ENCODE measurements around the gene TCTA. TPM values are rescaled to one million over a fixed set of nuclear protein-coding genes. Genes with fewer than 3 reads are reported as not detected.
"Not testable (repeated sequence)": the region's sequence is repeated elsewhere in the genome, so short reads cannot be mapped to it uniquely, and the experiment has no call there.

The TCTA gene
- total RNA-seq, 1 experiment from 2014 or later = 12.0 TPM

DNA sequence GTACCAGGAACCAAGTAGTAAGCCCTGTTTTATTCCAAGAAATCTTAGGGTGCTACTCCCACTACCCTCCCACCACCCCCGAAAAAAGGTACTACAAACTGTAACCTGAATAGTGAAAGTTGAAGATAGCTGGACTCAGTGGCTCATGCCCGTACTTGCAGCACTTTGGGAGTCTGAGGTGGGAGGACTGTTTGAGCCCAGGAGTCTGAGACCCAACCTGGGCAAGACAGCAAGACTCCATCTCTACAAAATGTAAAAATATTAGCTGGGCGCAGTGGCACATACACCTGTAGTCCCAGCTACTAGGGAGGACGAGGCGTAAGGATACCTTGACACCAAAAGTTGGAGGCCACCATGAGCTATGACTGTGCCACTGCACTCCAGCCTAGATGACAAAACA lies 8.3 kb upstream of the TCTA start:
- TF ChIP-seq, protein P1, sequence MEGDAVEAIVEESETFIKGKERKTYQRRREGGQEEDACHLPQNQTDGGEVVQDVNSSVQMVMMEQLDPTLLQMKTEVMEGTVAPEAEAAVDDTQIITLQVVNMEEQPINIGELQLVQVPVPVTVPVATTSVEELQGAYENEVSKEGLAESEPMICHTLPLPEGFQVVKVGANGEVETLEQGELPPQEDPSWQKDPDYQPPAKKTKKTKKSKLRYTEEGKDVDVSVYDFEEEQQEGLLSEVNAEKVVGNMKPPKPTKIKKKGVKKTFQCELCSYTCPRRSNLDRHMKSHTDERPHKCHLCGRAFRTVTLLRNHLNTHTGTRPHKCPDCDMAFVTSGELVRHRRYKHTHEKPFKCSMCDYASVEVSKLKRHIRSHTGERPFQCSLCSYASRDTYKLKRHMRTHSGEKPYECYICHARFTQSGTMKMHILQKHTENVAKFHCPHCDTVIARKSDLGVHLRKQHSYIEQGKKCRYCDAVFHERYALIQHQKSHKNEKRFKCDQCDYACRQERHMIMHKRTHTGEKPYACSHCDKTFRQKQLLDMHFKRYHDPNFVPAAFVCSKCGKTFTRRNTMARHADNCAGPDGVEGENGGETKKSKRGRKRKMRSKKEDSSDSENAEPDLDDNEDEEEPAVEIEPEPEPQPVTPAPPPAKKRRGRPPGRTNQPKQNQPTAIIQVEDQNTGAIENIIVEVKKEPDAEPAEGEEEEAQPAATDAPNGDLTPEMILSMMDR (conservative IDR thresholded peaks at IDR 0.05; ENCODE audit: low read depth, low read length) = no peak
- TF ChIP-seq EZH2 (IDR thresholded peaks at IDR 0.05; ENCODE audit: borderline replicate concordance, low read depth, low read length, poor library complexity, severe bottlenecking) = no peak
- Histone ChIP-seq H3K9me3 (ENCODE audit: low read depth, low read length, poor library complexity, severe bottlenecking) (no peaks in the 10 kb centered on the region), H3K4me3 (ENCODE audit: low read depth, low read length, poor library complexity, severe bottlenecking) (no peak overlapping the region), H3K4me1 (ENCODE audit: insufficient read depth, low read length, poor library complexity, severe bottlenecking) (no peaks in the 10 kb centered on the region), H3K36me3 (ENCODE audit: insufficient read depth, low read length, poor library complexity, severe bottlenecking) (peaks cover 4% of the 10 kb centered on the region), H3K27me3 (replicated peaks; ENCODE audit: insufficient read depth, low read depth, low read length, poor library complexity) (no peaks in the 10 kb centered on the region), H3K27ac (ENCODE audit: low read depth, low read length, poor library complexity, severe bottlenecking) (no peak overlapping the region)
- CTCF ChIA-PET = no interaction called here
- POLR2A ChIA-PET (ENCODE audit: low non-redundant PET) = interaction anchor here (0.7 kb wide), 1 partner anchor 68 kb away, joined by 3 read pairs; no protein-coding TSS in a partner anchor
- no TSS peak for BruUV-seq (replicated peaks)
- no peak for DNase-seq (ENCODE audit: low spot score)
- intact Hi-C loops (cut with micrococcal nuclease; ENCODE audit: unreplicated experiment) = no loop called here

DNA sequence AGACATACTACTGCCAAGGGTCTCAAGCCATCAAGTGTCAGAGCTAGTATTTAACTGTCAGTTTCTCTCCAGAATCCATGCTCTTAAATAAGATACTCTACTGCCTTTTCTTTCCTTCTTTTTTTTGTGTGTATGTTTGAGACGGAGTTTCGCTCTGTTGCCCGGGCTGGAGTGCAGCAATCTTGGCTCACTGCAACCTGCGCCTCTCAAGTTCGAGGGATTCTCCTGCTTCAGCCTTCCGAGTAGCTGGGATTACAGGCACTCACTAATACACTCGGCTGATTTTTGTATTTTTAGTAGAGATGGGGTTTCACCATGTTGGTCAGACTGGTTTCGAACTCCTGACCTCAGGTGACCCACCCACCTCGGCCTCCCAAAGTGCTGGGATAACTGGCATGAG lies 6.7 kb upstream of the TCTA start:
- CTCF ChIA-PET; H3K36me3 ChIP-seq (ENCODE audit: insufficient read depth, low read length, poor library complexity, severe bottlenecking); H3K4me1 ChIP-seq (ENCODE audit: insufficient read depth, low read length, poor library complexity, severe bottlenecking); intact Hi-C loops (cut with micrococcal nuclease; ENCODE audit: unreplicated experiment); H3K9me3 ChIP-seq (ENCODE audit: low read depth, low read length, poor library complexity, severe bottlenecking); BruUV-seq (replicated peaks); H3K4me3 ChIP-seq (ENCODE audit: low read depth, low read length, poor library complexity, severe bottlenecking); H3K27me3 ChIP-seq (replicated peaks; ENCODE audit: insufficient read depth, low read depth, low read length, poor library complexity); POLR2A ChIA-PET (ENCODE audit: low non-redundant PET); DNase-seq (ENCODE audit: low spot score); H3K27ac ChIP-seq (ENCODE audit: low read depth, low read length, poor library complexity, severe bottlenecking): not testable (repeated sequence)

DNA sequence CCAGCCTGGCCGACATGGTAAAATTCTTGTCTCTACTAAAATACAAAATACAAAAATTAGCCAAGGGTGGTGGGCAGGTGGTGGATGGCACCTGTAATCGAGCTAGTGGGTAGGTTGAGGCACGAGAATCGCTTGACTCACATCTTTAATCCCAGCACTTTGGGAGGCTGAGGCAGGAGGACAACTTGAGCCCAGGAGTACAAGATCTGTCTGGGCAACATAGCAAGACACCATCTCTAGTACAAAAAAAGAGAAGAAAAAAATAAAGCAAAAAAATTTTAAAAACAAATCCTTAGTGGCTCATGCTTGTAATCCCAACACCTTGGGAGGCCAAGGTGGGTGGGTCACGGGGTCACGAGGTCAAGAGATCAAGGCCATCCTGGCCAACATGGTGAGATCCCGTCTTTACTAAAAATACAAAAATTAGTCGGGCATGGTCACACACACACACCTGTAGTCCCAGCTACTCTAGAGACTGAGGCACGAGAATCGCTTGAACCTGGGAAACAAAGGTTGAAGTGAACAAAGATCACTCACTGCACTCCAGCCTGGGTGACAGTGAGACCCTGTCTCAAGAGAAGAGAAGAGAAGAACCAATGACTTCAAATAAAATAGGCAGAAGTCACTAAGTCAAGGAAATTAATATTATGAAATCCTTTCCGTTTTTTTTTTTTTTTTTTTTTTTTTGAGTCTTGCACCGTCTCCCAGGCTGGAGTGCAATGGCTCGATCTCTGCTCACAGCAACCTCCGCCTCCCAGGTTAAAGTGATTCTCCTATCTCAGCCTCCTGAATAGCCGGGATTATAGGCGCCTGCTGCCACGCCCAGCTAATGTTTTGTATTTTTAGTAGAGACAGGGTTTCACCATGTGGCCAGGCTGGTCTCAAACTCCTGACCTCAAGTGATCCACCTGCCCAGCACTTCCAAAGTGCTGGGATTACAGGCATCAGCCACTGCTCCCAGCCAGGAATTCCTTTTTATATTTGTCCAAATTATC lies 5.4 kb upstream of the TCTA start:
- Histone ChIP-seq H3K4me1 (ENCODE audit: insufficient read depth, low read length, poor library complexity, severe bottlenecking) (no peaks in the 10 kb centered on the region), H3K36me3 (ENCODE audit: insufficient read depth, low read length, poor library complexity, severe bottlenecking) (peaks cover 4% of the 10 kb centered on the region), H3K27me3 (replicated peaks; ENCODE audit: insufficient read depth, low read depth, low read length, poor library complexity) (no peaks in the 10 kb centered on the region), H3K27ac (ENCODE audit: low read depth, low read length, poor library complexity, severe bottlenecking) (no peak overlapping the region), H3K9me3 (ENCODE audit: low read depth, low read length, poor library complexity, severe bottlenecking) (no peaks in the 10 kb centered on the region), H3K4me3 (ENCODE audit: low read depth, low read length, poor library complexity, severe bottlenecking) (no peak overlapping the region)
- no peak for DNase-seq (ENCODE audit: low spot score)
- TF ChIP-seq, protein P1 (conservative IDR thresholded peaks at IDR 0.05; ENCODE audit: low read depth, low read length) = no peak
- no peak for TF ChIP-seq EZH2 (IDR thresholded peaks at IDR 0.05; ENCODE audit: borderline replicate concordance, low read depth, low read length, poor library complexity, severe bottlenecking)
- no TSS peak for BruUV-seq (replicated peaks)
- POLR2A ChIA-PET (ENCODE audit: low non-redundant PET) = no interaction called here
- CTCF ChIA-PET = no interaction called here
- intact Hi-C loops (cut with micrococcal nuclease; ENCODE audit: unreplicated experiment) = no loop called here
